Right kidney (tissue), 1 donor: ENCODE measurements around the gene SYAP1.
"Not testable (repeated sequence)": the region's sequence is repeated elsewhere in the genome, so short reads cannot be mapped to it uniquely, and the experiment has no call there.

Experiments
- DNase-seq: peaks from one replicate; pipeline ENCODE4 v3.0.0-alpha.2; 2016

SYAP1 gene

GRCh38 chrX:16778545-16778944 lies 59.1 kb downstream of the SYAP1 start:
- no peak for DNase-seq

- no peak for DNase-seq
These were observed 59.6 kb downstream of the SYAP1 start for GRCh38 chrX:16778993-16779392.

- not testable (repeated sequence) for DNase-seq
These were observed 60.4 kb downstream of the SYAP1 start for GRCh38 chrX:16779815-16780214.

GRCh38 chrX:16783452-16783851 lies 64.0 kb downstream of the SYAP1 start:
- DNase-seq, result no peak

- not testable (repeated sequence) for DNase-seq
These were observed 65.0 kb downstream of the SYAP1 start for GRCh38 chrX:16784440-16784839.

- DNase-seq, result peak; percentile 64
These were observed 66.1 kb downstream of the SYAP1 start for GRCh38 chrX:16785247-16786138.

GRCh38 chrX:16786139-16786790 lies 66.9 kb downstream of the SYAP1 start, which contains the start of gene TXLNG:
Gene TXLNG, plus strand, starts transcription at chrX:16786466. Its CDS starts 22 bp downstream, at chrX:16786488.
- DNase-seq, result peak; percentile 78

GRCh38 chrX:16786791-16787735 lies 67.7 kb downstream of the SYAP1 start:
- DNase-seq, result peak; percentile 36

GRCh38 chrX:16788477-16788876 lies 69.1 kb downstream of the SYAP1 start:
- no peak for DNase-seq

- no peak for DNase-seq
These were observed 76.9 kb downstream of the SYAP1 start for GRCh38 chrX:16796298-16796697.

- DNase-seq, result no peak
These were observed 77.9 kb downstream of the SYAP1 start for GRCh38 chrX:16797358-16797757.

- DNase-seq, result no peak
These were observed 78.4 kb downstream of the SYAP1 start for GRCh38 chrX:16797841-16798240.

GRCh38 chrX:16804923-16805464 lies 85.6 kb downstream of the SYAP1 start:
- no peak for DNase-seq

- peak; percentile 3 for DNase-seq
These were observed 88.1 kb downstream of the SYAP1 start for GRCh38 chrX:16807548-16807947.

GRCh38 chrX:16807976-16808542 lies 88.6 kb downstream of the SYAP1 start:
- no peak for DNase-seq

- no peak for DNase-seq
These were observed 95.2 kb downstream of the SYAP1 start for GRCh38 chrX:16814597-16814996.
